ENCODE results near the gene CDH2. TPM values are rescaled to one million over a fixed set of nuclear protein-coding genes. Genes with fewer than 3 reads are reported as not detected.

CDH2 gene
- total RNA-seq, 1 experiment from 2014 or later, result 36.2 TPM

DNA sequence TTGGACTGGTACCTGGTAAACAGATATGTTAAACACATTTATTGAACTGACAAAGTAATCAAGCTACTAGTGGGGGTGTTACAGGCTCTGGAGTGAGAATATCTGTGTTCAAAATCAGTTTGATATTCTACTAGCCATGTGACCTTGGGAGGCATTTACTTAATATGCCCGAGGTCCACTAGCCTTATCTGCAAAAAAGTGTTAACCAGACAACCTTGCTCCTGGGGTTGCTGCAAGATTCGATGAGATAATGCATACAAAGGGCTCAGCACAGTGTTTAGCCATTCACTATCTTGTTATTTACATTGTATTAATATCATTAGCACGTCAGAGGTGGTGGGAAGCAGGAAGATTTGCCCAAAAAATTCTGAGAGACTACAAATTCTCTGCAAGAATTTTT, 103.3 kb downstream of the CDH2 start:
- Histone ChIP-seq H3K23me2 (ENCODE audit: insufficient read length, low read depth, low read length, poor library complexity, severe bottlenecking) (no peaks in the 10 kb centered on the region), H2AFZ (ENCODE audit: low read length) (no peak overlapping the region), H3K4me2 (ENCODE audit: insufficient read depth, insufficient read length, low read length) (no peak overlapping the region), H3K9me3 (ENCODE audit: control insufficient read depth, low read depth, low read length) (no peaks in the 10 kb centered on the region), H2BK12ac (ENCODE audit: insufficient read length, low read depth, low read length) (no peak overlapping the region), H3K9ac (ENCODE audit: extremely low read depth, insufficient read length, low read length) (no peak overlapping the region), H3K23ac (ENCODE audit: insufficient read length, low read depth, low read length) (no peak overlapping the region), H4K8ac (replicated peaks; ENCODE audit: insufficient read length, low read depth, low read length) (no peak overlapping the region), H2BK120ac (ENCODE audit: low read depth, low read length, poor library complexity, severe bottlenecking) (no peak overlapping the region), H3K4me1 (ENCODE audit: insufficient read depth, low read length) (peaks cover 5% of the 10 kb centered on the region; the same call in 1 of the 2 replicates), H3K27ac (ENCODE audit: insufficient read length, low read depth, low read length) (no peak overlapping the region), H4K91ac (ENCODE audit: insufficient read length, low read depth, low read length) (no peak overlapping the region), H3T11ph (ENCODE audit: low read length) (no peak overlapping the region), H3K56ac (ENCODE audit: insufficient read length, low read depth, low read length) (no peak overlapping the region), H2BK20ac (ENCODE audit: low read depth, low read length, poor library complexity, severe bottlenecking) (no peak overlapping the region), H3K18ac (ENCODE audit: insufficient read length, low read depth, low read length) (no peak overlapping the region), H3K14ac (ENCODE audit: insufficient read depth, low read length) (no peak overlapping the region), H2BK5ac (ENCODE audit: insufficient read length, low read length) (no peak overlapping the region), H3K27me3 (ENCODE audit: insufficient read depth, low read length) (no peaks in the 10 kb centered on the region), H2BK15ac (ENCODE audit: low read depth, low read length) (no peak overlapping the region), H4K5ac (ENCODE audit: insufficient read length, low read depth, low read length) (no peak overlapping the region), H3K79me2 (ENCODE audit: insufficient read depth, low read length) (no peaks in the 10 kb centered on the region), H2AK5ac (ENCODE audit: insufficient read length, low read length) (no peak overlapping the region), H4K20me1 (ENCODE audit: control insufficient read depth, insufficient read depth, insufficient read length) (no peaks in the 10 kb centered on the region), H3K4ac (ENCODE audit: low read depth, low read length) (no peak overlapping the region), H3K79me1 (ENCODE audit: insufficient read depth, low read depth, low read length, poor library complexity, severe bottlenecking) (no peaks in the 10 kb centered on the region)
- peaks cover 8 to 34% of the 10 kb centered on the region in 2 experiments for H3K4me1 Mint-ChIP-seq
- no peak overlapping the region for H3K27ac Mint-ChIP-seq
- TF ChIP-seq, protein P1, sequence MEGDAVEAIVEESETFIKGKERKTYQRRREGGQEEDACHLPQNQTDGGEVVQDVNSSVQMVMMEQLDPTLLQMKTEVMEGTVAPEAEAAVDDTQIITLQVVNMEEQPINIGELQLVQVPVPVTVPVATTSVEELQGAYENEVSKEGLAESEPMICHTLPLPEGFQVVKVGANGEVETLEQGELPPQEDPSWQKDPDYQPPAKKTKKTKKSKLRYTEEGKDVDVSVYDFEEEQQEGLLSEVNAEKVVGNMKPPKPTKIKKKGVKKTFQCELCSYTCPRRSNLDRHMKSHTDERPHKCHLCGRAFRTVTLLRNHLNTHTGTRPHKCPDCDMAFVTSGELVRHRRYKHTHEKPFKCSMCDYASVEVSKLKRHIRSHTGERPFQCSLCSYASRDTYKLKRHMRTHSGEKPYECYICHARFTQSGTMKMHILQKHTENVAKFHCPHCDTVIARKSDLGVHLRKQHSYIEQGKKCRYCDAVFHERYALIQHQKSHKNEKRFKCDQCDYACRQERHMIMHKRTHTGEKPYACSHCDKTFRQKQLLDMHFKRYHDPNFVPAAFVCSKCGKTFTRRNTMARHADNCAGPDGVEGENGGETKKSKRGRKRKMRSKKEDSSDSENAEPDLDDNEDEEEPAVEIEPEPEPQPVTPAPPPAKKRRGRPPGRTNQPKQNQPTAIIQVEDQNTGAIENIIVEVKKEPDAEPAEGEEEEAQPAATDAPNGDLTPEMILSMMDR (conservative IDR thresholded peaks at IDR 0.05), result no peak
- no peaks in the 10 kb centered on the region for H3K27me3 Mint-ChIP-seq (ENCODE audit: low read depth)
- no peaks in the 10 kb centered on the region for H3K36me3 Mint-ChIP-seq (ENCODE audit: insufficient read depth in 1 of 3, low read depth in 3 of 3)
- WGBS (ENCODE audit: extremely low coverage, insufficient read length, low lambda C conversion rate), result no CpG with 5 or more reads among the region's 3 CpGs
- DNase-seq, result no peak
- no peak overlapping the region for H3K4me3 Mint-ChIP-seq
- no peaks in the 10 kb centered on the region for H3K9me3 Mint-ChIP-seq
